GM23338 (cell line): ENCODE results near the gene MST1.

Experiments
- EZH2 ChIP-seq: fragments of 200-600 bp; sonication (generic); IDR thresholded peaks from one replicate; pipeline ENCODE4 v1.8.0; 2017; ENCODE audit warnings: antibody characterized with exemption, mild to moderate bottlenecking, low read depth; ENCODE audit not compliant: unreplicated experiment
- TF ChIP-seq, protein P1 (sequence below): IDR thresholded peaks from one replicate; pipeline ENCODE4 v1.6.1; 2018; ENCODE audit warnings: antibody characterized with exemption; ENCODE audit not compliant: unreplicated experiment

DNA sequence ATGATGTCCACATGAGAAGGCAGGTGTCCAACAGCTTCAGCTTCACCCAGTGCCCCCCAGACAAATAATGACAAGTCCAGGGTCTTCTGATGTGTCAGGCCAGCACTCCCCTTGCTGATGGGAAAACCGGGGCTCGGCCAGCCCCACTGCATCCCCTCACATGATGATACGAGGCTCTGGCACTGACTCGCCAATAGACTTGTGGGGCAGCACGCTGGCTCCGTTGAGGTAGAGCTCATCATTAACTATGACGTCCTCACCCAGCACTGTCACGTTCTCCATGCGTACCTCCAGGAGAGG, 32.3 kb upstream of the MST1 start:
- no peak for TF ChIP-seq EZH2
- TF ChIP-seq, protein P1, sequence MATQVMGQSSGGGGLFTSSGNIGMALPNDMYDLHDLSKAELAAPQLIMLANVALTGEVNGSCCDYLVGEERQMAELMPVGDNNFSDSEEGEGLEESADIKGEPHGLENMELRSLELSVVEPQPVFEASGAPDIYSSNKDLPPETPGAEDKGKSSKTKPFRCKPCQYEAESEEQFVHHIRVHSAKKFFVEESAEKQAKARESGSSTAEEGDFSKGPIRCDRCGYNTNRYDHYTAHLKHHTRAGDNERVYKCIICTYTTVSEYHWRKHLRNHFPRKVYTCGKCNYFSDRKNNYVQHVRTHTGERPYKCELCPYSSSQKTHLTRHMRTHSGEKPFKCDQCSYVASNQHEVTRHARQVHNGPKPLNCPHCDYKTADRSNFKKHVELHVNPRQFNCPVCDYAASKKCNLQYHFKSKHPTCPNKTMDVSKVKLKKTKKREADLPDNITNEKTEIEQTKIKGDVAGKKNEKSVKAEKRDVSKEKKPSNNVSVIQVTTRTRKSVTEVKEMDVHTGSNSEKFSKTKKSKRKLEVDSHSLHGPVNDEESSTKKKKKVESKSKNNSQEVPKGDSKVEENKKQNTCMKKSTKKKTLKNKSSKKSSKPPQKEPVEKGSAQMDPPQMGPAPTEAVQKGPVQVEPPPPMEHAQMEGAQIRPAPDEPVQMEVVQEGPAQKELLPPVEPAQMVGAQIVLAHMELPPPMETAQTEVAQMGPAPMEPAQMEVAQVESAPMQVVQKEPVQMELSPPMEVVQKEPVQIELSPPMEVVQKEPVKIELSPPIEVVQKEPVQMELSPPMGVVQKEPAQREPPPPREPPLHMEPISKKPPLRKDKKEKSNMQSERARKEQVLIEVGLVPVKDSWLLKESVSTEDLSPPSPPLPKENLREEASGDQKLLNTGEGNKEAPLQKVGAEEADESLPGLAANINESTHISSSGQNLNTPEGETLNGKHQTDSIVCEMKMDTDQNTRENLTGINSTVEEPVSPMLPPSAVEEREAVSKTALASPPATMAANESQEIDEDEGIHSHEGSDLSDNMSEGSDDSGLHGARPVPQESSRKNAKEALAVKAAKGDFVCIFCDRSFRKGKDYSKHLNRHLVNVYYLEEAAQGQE: no peak
